GM23338 (cell line): Measurements from ENCODE around the gene TCTN3. TPM values are rescaled to one million over a fixed set of nuclear protein-coding genes. Genes with fewer than 3 reads are reported as not detected.

Source experiments
- ATAC-seq: fragments of 200-7000 bp; cut with Tn5 transposase; 3 replicates; pipeline ENCODE4 v1.9.1; 2020
- DNase-seq: peaks from one replicate; pipeline ENCODE4 v3.0.0-alpha.2; 2015; ENCODE audit warnings: low spot score
- H2AFZ ChIP-seq: fragments of 200-600 bp; sonication (generic); 2 replicates; pipeline ENCODE4 v1.8.0; 2016; ENCODE audit warnings: antibody characterized with exemption, mild to moderate bottlenecking, moderate library complexity
- H3F3A ChIP-seq: fragments of 200-600 bp; sonication (generic); replicated peaks from 2 replicates; pipeline ENCODE4 v1.8.0; 2017; ENCODE audit warnings: antibody characterized with exemption, mixed run types, low read depth
- H3K27ac ChIP-seq: fragments of 200-600 bp; sonication (generic); 2 replicates; pipeline ENCODE4 v1.6.1; 2016; ENCODE audit warnings: low read depth
- H3K27me3 ChIP-seq: fragments of 200-600 bp; sonication (generic); 2 replicates; pipeline ENCODE4 v1.8.0; 2016; ENCODE audit warnings: mild to moderate bottlenecking, mixed run types, moderate library complexity; ENCODE audit not compliant: insufficient read depth
- H3K36me3 ChIP-seq: fragments of 200-600 bp; sonication (generic); 2 replicates; pipeline ENCODE4 v1.8.0; 2016; ENCODE audit warnings: mild to moderate bottlenecking; ENCODE audit not compliant: insufficient read depth
- H3K4me1 ChIP-seq: fragments of 200-600 bp; sonication (generic); 2 replicates; pipeline ENCODE4 v1.8.0; 2016; ENCODE audit warnings: mild to moderate bottlenecking, moderate library complexity; ENCODE audit not compliant: insufficient read depth
- H3K4me2 ChIP-seq: fragments of 200-600 bp; sonication (generic); 2 replicates; pipeline ENCODE4 v1.7.1; 2017; ENCODE audit warnings: mixed run types
- H3K4me3 ChIP-seq: fragments of 200-600 bp; sonication (generic); 2 replicates; pipeline ENCODE4 v1.6.1; 2016; ENCODE audit warnings: mixed run types
- H3K79me2 ChIP-seq: fragments of 200-600 bp; sonication (generic); replicated peaks from 2 replicates; pipeline ENCODE4 v1.8.0; 2017; ENCODE audit warnings: mild to moderate bottlenecking; ENCODE audit not compliant: insufficient read depth
- H3K9me2 ChIP-seq: fragments of 200-600 bp; sonication (generic); 2 replicates; pipeline ENCODE4 v1.8.0; 2017; ENCODE audit not compliant: insufficient read depth
- H4K20me1 ChIP-seq: fragments of 200-600 bp; sonication (generic); replicated peaks from 2 replicates; pipeline ENCODE4 v1.8.0; 2017; ENCODE audit warnings: mild to moderate bottlenecking; ENCODE audit not compliant: insufficient read depth
- H3K27ac Mint-ChIP-seq: 2 replicates; pipeline ENCODE4 v1.8.0; 2020; ENCODE audit warnings: inconsistent platforms, mild to moderate bottlenecking, moderate library complexity, mixed read lengths
- H3K27me3 Mint-ChIP-seq: 3 replicates; pipeline ENCODE4 v1.8.0; 2022; ENCODE audit warnings: low read depth, mild to moderate bottlenecking, moderate library complexity, mixed read lengths, inconsistent platforms; ENCODE audit not compliant: insufficient read depth, poor library complexity
- H3K36me3 Mint-ChIP-seq: 3 replicates; pipeline ENCODE4 v1.8.0; 2021; ENCODE audit warnings: low read depth, mild to moderate bottlenecking, inconsistent platforms, moderate library complexity, mixed read lengths
- H3K4me1 Mint-ChIP-seq: 3 replicates; pipeline ENCODE4 v1.8.0; 2020; ENCODE audit warnings: mild to moderate bottlenecking, inconsistent platforms, mixed read lengths
- H3K4me3 Mint-ChIP-seq: 3 replicates; pipeline ENCODE4 v1.8.0; 2021; ENCODE audit warnings: moderate library complexity, mild to moderate bottlenecking, inconsistent platforms, mixed read lengths
- H3K9me3 Mint-ChIP-seq: 3 replicates; pipeline ENCODE4 v1.8.0; 2020; ENCODE audit warnings: moderate library complexity, mild to moderate bottlenecking, inconsistent platforms, mixed read lengths
- CREB1 ChIP-seq: fragments of 250-450 bp; sonication (Bioruptor Pico); IDR thresholded peaks from 2 replicates; pipeline ENCODE4 v1.5.0; 2020; ENCODE audit warnings: low read depth, mild to moderate bottlenecking, moderate library complexity
- EZH2 ChIP-seq: fragments of 200-600 bp; sonication (generic); IDR thresholded peaks from one replicate; pipeline ENCODE4 v1.8.0; 2017; ENCODE audit warnings: antibody characterized with exemption, mild to moderate bottlenecking, low read depth; ENCODE audit not compliant: unreplicated experiment
- EZH2phosphoT487 ChIP-seq: fragments of 200-600 bp; sonication (generic); IDR thresholded peaks from one replicate; pipeline ENCODE4 v1.8.1; 2018; ENCODE audit warnings: antibody characterized with exemption; ENCODE audit not compliant: unreplicated experiment
- JUNB ChIP-seq: IDR thresholded peaks from one replicate; pipeline ENCODE4 v1.6.1; 2016; ENCODE audit warnings: antibody characterized with exemption; ENCODE audit not compliant: unreplicated experiment
- NANOG ChIP-seq: IDR thresholded peaks from 2 replicates; pipeline ENCODE4 v1.6.1; 2016; ENCODE audit warnings: antibody characterized with exemption, borderline replicate concordance
- POLR2AphosphoS5 ChIP-seq: IDR thresholded peaks from 2 replicates; pipeline ENCODE4 v1.6.1; 2016; ENCODE audit warnings: antibody characterized with exemption, low read depth
- REST ChIP-seq: IDR thresholded peaks from one replicate; pipeline ENCODE4 v1.6.1; 2018; ENCODE audit warnings: antibody characterized with exemption; ENCODE audit not compliant: unreplicated experiment
- STAT1 ChIP-seq: IDR thresholded peaks from one replicate; pipeline ENCODE4 v1.6.1; 2016; ENCODE audit warnings: antibody characterized with exemption; ENCODE audit not compliant: unreplicated experiment
- ZNF114 ChIP-seq: fragments of 250-450 bp; sonication (Bioruptor Pico); IDR thresholded peaks from 2 replicates; pipeline ENCODE4 v1.5.0; 2020; ENCODE audit warnings: mild to moderate bottlenecking, moderate library complexity
- ZNF331 ChIP-seq: fragments of 250-450 bp; sonication (Bioruptor Pico); IDR thresholded peaks from 2 replicates; pipeline ENCODE4 v1.5.0; 2020; ENCODE audit warnings: low read depth, mild to moderate bottlenecking, moderate library complexity
- ZNF462 ChIP-seq: fragments of 250-450 bp; sonication (Bioruptor Pico); IDR thresholded peaks from 2 replicates; pipeline ENCODE4 v1.5.0; 2020; ENCODE audit warnings: mild to moderate bottlenecking, moderate library complexity
- polyA plus RNA-seq: library from polyadenylated mRNA; unstranded; fragments of >200 nt; fragmentation: Nextera tagmentation; extraction: Ambion mirVana; gene quantifications from 2 replicates; pipeline ENCODE4 v1.2.1, GENCODE V29; 2016
- total RNA-seq: library from RNA; depleted of rRNA; stranded (reverse); fragments of >200 nt; shearing (Covaris generic); gene quantifications from 2 replicates; pipeline ENCODE4 v1.2.3, GENCODE V29; 2014

Gene TCTN3
- total and polyA plus RNA-seq, 2 experiments from 2014 or later, result 29.7 to 32.4 TPM

- TF ChIP-seq POLR2AphosphoS5 (no peak), EZH2phosphoT487 (no peak), JUNB (no peak), NANOG (no peak), CREB1 (CRISPR knock-in tag) (no peak), ZNF114 (CRISPR knock-in tag) (no peak), ZNF331 (CRISPR knock-in tag) (no peak)
Observed at GRCh38 chr10:95691281-95691680, 2.4 kb downstream of the TCTN3 start (continued).

- Mint-ChIP-seq H3K27me3 (peaks cover 2% of the 10 kb centered on the region), H3K27ac (no peak overlapping the region), H3K4me3 (no peak overlapping the region), H3K9me3 (no peaks in the 10 kb centered on the region; the same call in 2 of the 3 replicates), H3K36me3 (peaks cover 63% of the 10 kb centered on the region), H3K4me1 (peaks cover 12% of the 10 kb centered on the region; the same call in 2 of the 3 replicates)
- H3K27ac ChIP-seq, result no peak overlapping the region
- H4K20me1 ChIP-seq, result 0 out of 2 replicates have a peak, but pooled peaks cover 4% of the 10 kb centered on the region
- H2AFZ ChIP-seq, result no peak overlapping the region
- peaks cover 57% of the 10 kb centered on the region for H3K36me3 ChIP-seq
- H3K4me1 ChIP-seq, result peaks cover 8% of the 10 kb centered on the region; the same call in 1 of the 2 replicates
- H3K9me2 ChIP-seq, result no peaks in the 10 kb centered on the region
- peaks cover 32% of the 10 kb centered on the region for H3K79me2 ChIP-seq
- ATAC-seq (no peak), DNase-seq (no peak)
- no peaks in the 10 kb centered on the region for H3F3A ChIP-seq
- no peaks in the 10 kb centered on the region for H3K27me3 ChIP-seq
- no peak overlapping the region for H3K4me2 ChIP-seq
- no peak overlapping the region for H3K4me3 ChIP-seq
- TF ChIP-seq NANOG (no peak), JUNB (no peak), REST (no peak), ZNF331 (CRISPR knock-in tag) (no peak), EZH2phosphoT487 (no peak), EZH2 (no peak), ZNF462 (CRISPR knock-in tag) (no peak), STAT1 (no peak), CREB1 (CRISPR knock-in tag) (no peak)
Observed at GRCh38 chr10:95688648-95689047, 5.1 kb downstream of the TCTN3 start.
